ENCODE data around the gene ZNF320. TPM values are rescaled to one million over a fixed set of nuclear protein-coding genes. Genes with fewer than 3 reads are reported as not detected.
A peak's percentile ranks its signal among the peaks of the same experiment; 100 is the strongest.
"Not testable (repeated sequence)": the region's sequence is repeated elsewhere in the genome, so short reads cannot be mapped to it uniquely, and the experiment has no call there.

The ZNF320 gene
- total RNA-seq, 2 experiments from 2014 or later, result 13.0 to 13.3 TPM

DNA sequence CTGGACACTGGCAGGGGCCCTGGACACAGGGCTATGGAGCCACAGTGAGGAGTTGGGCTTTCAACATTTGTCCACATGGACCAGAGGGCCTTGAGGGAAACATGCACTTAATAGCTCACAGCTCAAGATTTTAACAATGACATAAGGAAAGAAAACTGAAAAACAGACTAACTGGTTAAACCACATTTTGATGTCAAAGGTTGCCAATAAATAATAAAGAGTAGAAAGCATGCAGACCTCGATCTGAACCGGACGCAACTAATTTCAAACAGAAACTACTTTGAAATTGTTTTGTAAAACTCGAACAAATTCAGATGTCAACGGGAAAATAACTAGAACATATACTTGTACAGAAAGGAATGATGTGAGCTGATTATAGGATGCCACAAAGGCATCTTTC lies 41.3 kb upstream of the ZNF320 start:
- DNase-seq (no peak), ATAC-seq (ENCODE audit: low read depth) (no peak)
- POLR2A ChIA-PET, result interaction anchor here (0.9 kb wide), 1 partner anchor 24 kb away, joined by 3 read pairs; no protein-coding TSS in a partner anchor
- Mint-ChIP-seq H3K27ac (peak overlapping the region; percentile 76), H3K27me3 (no peaks in the 10 kb centered on the region), H3K4me1 (peaks cover 22% of the 10 kb centered on the region), H3K9me3 (peaks cover 16% of the 10 kb centered on the region), H3K4me3 (peak overlapping the region; percentile 47), H3K36me3 (peaks cover 56% of the 10 kb centered on the region)

DNA sequence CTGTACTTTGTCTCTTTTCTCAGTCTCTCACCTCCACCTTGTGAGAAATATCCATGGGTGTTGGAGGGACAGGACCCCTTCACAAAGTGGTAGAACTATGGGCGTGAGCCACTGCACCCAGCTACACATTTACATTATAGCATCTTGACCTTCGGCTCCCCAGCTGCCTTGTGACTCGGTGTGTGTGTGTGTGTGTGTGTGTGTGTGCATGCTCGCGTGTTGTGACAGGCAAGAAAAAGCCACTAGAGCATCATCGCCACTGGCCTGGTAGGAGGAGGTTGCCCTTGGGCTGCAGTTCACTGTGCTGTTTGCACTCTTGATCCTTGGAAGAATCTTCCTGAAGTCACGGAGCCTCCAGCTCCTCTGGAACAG lies 39.5 kb upstream of the ZNF320 start:
- POLR2A ChIA-PET, result no interaction called here
- peaks cover 28% of the 10 kb centered on the region for H3K9me3 Mint-ChIP-seq
- no peaks in the 10 kb centered on the region for H3K27me3 Mint-ChIP-seq
- H3K36me3 Mint-ChIP-seq, result peaks cover 70% of the 10 kb centered on the region
- peaks cover 22% of the 10 kb centered on the region for H3K4me1 Mint-ChIP-seq
- ATAC-seq (ENCODE audit: low read depth), result no peak
- DNase-seq, result no peak
- H3K4me3 Mint-ChIP-seq, result no peak overlapping the region
- H3K27ac Mint-ChIP-seq, result no peak overlapping the region

GRCh38 chr19:52936151-52936953 lies 38.9 kb upstream of the ZNF320 start:
- POLR2A ChIA-PET, result no interaction called here
- no peaks in the 10 kb centered on the region for H3K27me3 Mint-ChIP-seq
- peaks cover 17% of the 10 kb centered on the region for H3K4me1 Mint-ChIP-seq
- H3K4me3 Mint-ChIP-seq, result no peak overlapping the region
- no peak overlapping the region for H3K27ac Mint-ChIP-seq
- ATAC-seq (ENCODE audit: low read depth), result no peak
- DNase-seq, result no peak
- peaks cover 71% of the 10 kb centered on the region for H3K36me3 Mint-ChIP-seq
- H3K9me3 Mint-ChIP-seq, result peaks cover 28% of the 10 kb centered on the region

- Mint-ChIP-seq H3K27ac (no peak overlapping the region), H3K4me1 (peaks cover 13% of the 10 kb centered on the region), H3K9me3 (peaks cover 28% of the 10 kb centered on the region), H3K4me3 (no peak overlapping the region), H3K36me3 (peaks cover 64% of the 10 kb centered on the region), H3K27me3 (no peaks in the 10 kb centered on the region)
- POLR2A ChIA-PET, result no interaction called here
- DNase-seq, result no peak
- no peak for ATAC-seq (ENCODE audit: low read depth)
Observed at GRCh38 chr19:52935434-52935833, 38.0 kb upstream of the ZNF320 start.

DNA sequence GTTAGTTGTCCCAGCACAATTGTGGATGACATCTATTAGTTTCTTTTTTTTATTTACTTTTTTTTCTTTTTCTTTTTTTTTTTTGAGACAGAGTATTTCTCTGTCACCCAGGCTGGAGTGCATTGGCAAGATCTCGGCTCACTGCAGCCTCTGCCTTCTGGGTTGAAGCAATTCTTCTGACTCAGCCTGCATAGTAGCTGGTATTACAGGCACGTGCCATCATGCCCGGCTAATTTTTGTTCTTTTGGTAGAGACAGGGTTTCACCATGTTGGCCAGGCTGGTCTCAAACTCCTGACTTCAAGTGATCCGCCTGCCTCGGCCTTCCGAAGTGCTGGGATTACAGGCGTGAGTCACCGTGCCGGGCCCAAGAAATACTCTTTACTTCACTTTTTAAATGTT lies 27.2 kb upstream of the ZNF320 start:
- Mint-ChIP-seq H3K36me3 (peaks cover 40% of the 10 kb centered on the region), H3K4me1 (peaks cover 13% of the 10 kb centered on the region)
- H3K27ac Mint-ChIP-seq; H3K9me3 Mint-ChIP-seq; H3K4me3 Mint-ChIP-seq; DNase-seq; H3K27me3 Mint-ChIP-seq; ATAC-seq (ENCODE audit: low read depth): not testable (repeated sequence)
- POLR2A ChIA-PET, result interaction anchor here (0.6 to 0.7 kb wide), 2 partner anchors 66 to 111 kb away, joined by 3 to 4 read pairs; no protein-coding TSS in a partner anchor

GRCh38 chr19:52923778-52924593 lies 26.6 kb upstream of the ZNF320 start:
- no peaks in the 10 kb centered on the region for H3K27me3 Mint-ChIP-seq
- peaks cover 35% of the 10 kb centered on the region for H3K36me3 Mint-ChIP-seq
- POLR2A ChIA-PET, result interaction anchor here (0.6 to 0.7 kb wide), 2 partner anchors 66 to 110 kb away, joined by 3 to 4 read pairs; no protein-coding TSS in a partner anchor
- peaks cover 13% of the 10 kb centered on the region for H3K4me1 Mint-ChIP-seq
- H3K4me3 Mint-ChIP-seq, result peak overlapping the region; percentile 94
- ATAC-seq (ENCODE audit: low read depth), result no peak
- peak overlapping the region; percentile 90 for H3K27ac Mint-ChIP-seq
- H3K9me3 Mint-ChIP-seq, result peaks cover 5% of the 10 kb centered on the region
- no peak for DNase-seq

DNA sequence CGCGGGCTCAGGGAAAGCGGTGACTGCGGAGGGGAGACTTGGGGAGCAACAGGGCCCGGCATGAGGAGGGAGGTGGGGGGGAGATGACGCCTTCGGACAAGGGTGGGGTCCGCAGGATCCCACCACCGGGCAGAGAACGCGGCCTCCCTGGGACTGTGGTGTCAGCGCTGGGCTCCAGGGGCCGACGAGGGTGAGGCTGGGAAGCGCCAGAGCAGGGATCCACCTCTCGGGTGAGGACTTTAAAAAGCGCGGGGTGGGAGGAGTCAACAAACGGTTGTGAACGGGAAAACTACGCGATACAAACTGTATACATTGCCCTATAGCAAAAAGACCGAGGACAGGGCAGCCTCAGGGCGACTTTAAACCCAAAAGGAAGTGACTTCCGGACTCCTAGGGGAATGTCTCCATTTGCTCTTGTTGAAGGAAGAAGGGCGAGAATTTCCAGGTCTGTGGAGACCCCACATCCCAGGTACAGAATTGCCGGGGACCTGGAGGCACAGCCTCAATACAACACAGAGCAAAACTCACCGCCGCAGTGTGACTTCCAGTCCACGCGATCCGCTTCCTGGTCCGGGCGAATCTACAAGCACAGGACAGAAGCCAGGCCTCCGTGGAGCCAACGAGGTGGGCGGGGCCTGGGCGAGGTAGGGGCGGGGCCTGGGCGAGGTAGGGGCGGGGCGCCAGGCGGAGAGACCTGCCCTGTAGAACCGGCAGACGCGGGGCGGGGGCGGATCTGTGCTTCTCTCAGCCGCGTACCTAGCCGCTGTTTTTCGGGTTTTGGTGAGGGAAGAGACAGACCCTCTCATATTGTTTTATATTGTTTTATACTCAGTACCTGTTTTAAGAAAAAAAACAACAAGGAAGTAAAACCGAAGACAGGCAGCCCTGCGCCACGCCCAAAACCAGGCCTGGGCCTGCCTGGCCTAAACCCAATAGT lies 25.7 kb upstream of the ZNF320 start, which contains the start of gene ZNF888:
TSS of gene ZNF888 (minus strand) at position 588 of the 937 bp plus-strand sequence. CDS start 5,555 bp downstream, outside the sequence.
- H3K4me1 Mint-ChIP-seq, result peaks cover 13% of the 10 kb centered on the region
- peaks cover 26% of the 10 kb centered on the region for H3K36me3 Mint-ChIP-seq
- H3K9me3 Mint-ChIP-seq, result no peaks in the 10 kb centered on the region
- H3K27ac Mint-ChIP-seq, result peak within 1 kb of the TSS; percentile 90
- peak; percentile 97 for ATAC-seq (ENCODE audit: low read depth)
- no peaks in the 10 kb centered on the region for H3K27me3 Mint-ChIP-seq
- DNase-seq, result peak; percentile 89
- H3K4me3 Mint-ChIP-seq, result peak within 1 kb of the TSS; percentile 94
- POLR2A ChIA-PET, result interaction anchor here (1.0 kb wide), 1 partner anchor 40 kb away, joined by 4 read pairs; the partner anchor contains the start of gene ZNF816

DNA sequence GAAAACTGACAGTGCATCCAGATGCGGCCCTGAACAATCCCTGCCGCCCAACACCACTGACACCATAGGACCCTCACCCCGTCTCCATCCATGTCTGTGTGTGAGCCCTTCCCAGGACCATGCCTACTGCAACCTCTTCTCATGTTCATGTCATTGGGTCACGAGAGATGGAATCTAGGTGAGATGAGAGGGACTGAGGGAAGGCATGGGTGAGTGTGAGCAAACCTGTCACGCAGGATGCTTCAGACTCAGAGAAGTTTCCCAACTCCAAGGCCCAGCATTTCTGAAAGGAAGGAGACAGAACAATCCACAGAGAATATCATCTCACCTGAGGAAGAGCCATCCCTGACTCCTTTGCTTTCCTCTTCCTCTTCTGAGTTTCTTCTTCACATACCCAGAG lies 20.1 kb upstream of the ZNF320 start:
- no peaks in the 10 kb centered on the region for H3K27me3 Mint-ChIP-seq
- POLR2A ChIA-PET, result interaction anchor here (0.5 kb wide), 1 partner anchor 16 kb away, joined by 3 read pairs; no protein-coding TSS in a partner anchor
- H3K27ac Mint-ChIP-seq, result no peak overlapping the region
- H3K4me1 Mint-ChIP-seq, result peaks cover 12% of the 10 kb centered on the region
- DNase-seq (no peak), ATAC-seq (ENCODE audit: low read depth) (no peak)
- H3K36me3 Mint-ChIP-seq, result peaks cover 57% of the 10 kb centered on the region
- peaks cover 8% of the 10 kb centered on the region for H3K9me3 Mint-ChIP-seq
- H3K4me3 Mint-ChIP-seq, result no peak overlapping the region

DNA sequence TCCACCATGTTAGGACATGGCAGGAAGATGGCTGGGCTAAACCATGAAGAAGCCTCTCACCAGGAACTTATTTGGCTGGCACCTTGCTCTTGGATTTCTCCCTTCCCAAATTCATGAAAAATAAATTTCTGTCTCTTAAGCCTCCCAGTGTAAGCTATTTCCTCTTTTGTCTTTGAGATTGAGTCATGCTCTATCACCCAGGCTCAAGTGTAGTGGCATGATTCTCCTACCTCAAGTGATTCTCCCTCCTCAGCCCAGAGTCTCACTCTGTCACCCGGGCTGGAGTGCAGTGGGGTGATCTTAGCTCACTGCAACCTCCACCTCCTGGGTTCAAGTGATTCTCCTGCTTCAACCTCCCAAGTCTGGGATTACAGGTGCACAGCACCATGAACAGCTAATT lies 13.2 kb upstream of the ZNF320 start:
- POLR2A ChIA-PET, result interaction anchor here (0.6 kb wide), 1 partner anchor 534 kb away, joined by 3 read pairs; no protein-coding TSS in a partner anchor

GRCh38 chr19:52904052-52904780 lies 6.8 kb upstream of the ZNF320 start:
- Mint-ChIP-seq H3K9me3 (peaks cover 30% of the 10 kb centered on the region), H3K36me3 (peaks cover 41% of the 10 kb centered on the region)
- POLR2A ChIA-PET; H3K27me3 Mint-ChIP-seq; DNase-seq; H3K4me1 Mint-ChIP-seq; H3K27ac Mint-ChIP-seq; H3K4me3 Mint-ChIP-seq; ATAC-seq (ENCODE audit: low read depth): not testable (repeated sequence)

More for the DNA sequence above, 13.2 kb upstream of the ZNF320 start:
- Mint-ChIP-seq H3K4me1 (no peaks in the 10 kb centered on the region), H3K36me3 (peaks cover 79% of the 10 kb centered on the region), H3K4me3 (no peak overlapping the region), H3K27me3 (no peaks in the 10 kb centered on the region), H3K27ac (no peak overlapping the region), H3K9me3 (peaks cover 34% of the 10 kb centered on the region)
- DNase-seq (no peak), ATAC-seq (ENCODE audit: low read depth) (no peak)

GRCh38 chr19:52901842-52902241 lies 4.4 kb upstream of the ZNF320 start:
- Mint-ChIP-seq H3K27me3 (no peaks in the 10 kb centered on the region), H3K36me3 (peaks cover 28% of the 10 kb centered on the region), H3K27ac (no peak overlapping the region), H3K4me1 (peaks cover 6% of the 10 kb centered on the region), H3K4me3 (no peak overlapping the region), H3K9me3 (peaks cover 23% of the 10 kb centered on the region)
- POLR2A ChIA-PET, result interaction anchor here (0.7 kb wide), 1 partner anchor 16 kb away, joined by 3 read pairs; no protein-coding TSS in a partner anchor
- ATAC-seq (ENCODE audit: low read depth), result no peak
- DNase-seq, result no peak

DNA sequence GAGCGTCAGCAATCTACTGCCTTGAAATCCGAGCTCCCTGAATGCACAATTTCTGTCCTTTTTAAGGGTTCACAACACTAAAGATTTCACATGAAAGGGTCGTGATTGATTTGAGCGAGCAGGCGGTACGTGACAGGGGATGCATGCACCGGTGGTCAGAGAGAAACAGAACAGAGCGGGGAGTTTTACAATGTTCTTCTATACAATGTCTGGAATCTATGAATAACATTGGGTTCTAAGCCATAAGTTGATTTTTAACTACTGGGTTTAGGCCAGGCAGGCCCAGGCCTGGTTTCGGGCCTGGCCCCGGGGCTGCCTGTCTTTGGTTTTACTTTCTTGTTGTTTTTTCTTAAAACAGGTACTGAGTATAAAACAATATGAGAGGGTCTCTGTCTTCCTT lies 1.2 kb upstream of the ZNF320 start:
- H3K9me3 Mint-ChIP-seq; H3K27me3 Mint-ChIP-seq; H3K4me1 Mint-ChIP-seq; POLR2A ChIA-PET; ATAC-seq (ENCODE audit: low read depth); DNase-seq: not testable (repeated sequence)
- Mint-ChIP-seq H3K27ac (peak overlapping the region; percentile 48), H3K4me3 (peak overlapping the region; percentile 48), H3K36me3 (peaks cover 27% of the 10 kb centered on the region)
